H1 (cell line): ENCODE data around the gene ZNF581. TPM values are rescaled to one million over a fixed set of nuclear protein-coding genes. Genes with fewer than 3 reads are reported as not detected.

Experiments used
- EGR1 ChIP-seq: IDR thresholded peaks from 2 replicates; pipeline ENCODE4 v1.6.1; 2011; ENCODE audit warnings: low read depth, low read length, borderline replicate concordance
- GABPA ChIP-seq: IDR thresholded peaks from 2 replicates; pipeline ENCODE4 v1.6.1; 2011; ENCODE audit warnings: mild to moderate bottlenecking, low read length, moderate library complexity, borderline replicate concordance; ENCODE audit not compliant: insufficient read depth
- NRF1 ChIP-seq: IDR thresholded peaks from 2 replicates; pipeline ENCODE4 v1.6.1; 2011; ENCODE audit warnings: mild to moderate bottlenecking, low read depth, low read length, improper control_type of control experiment
- SP4 ChIP-seq: IDR thresholded peaks from 2 replicates; pipeline ENCODE4 v1.6.1; 2012; ENCODE audit warnings: low read length, inconsistent platforms
- TAF1 ChIP-seq: IDR thresholded peaks from 2 replicates; pipeline ENCODE4 v1.6.1; 2011; ENCODE audit warnings: mild to moderate bottlenecking, low read depth, low read length
- TEAD4 ChIP-seq: IDR thresholded peaks from 2 replicates; pipeline ENCODE4 v1.6.1; 2012; ENCODE audit warnings: low read depth, low read length, inconsistent platforms, mixed read lengths
- polyA plus RNA-seq, 7 experiments: library from polyadenylated mRNA; depleted of rRNA in 3 of 7; stranded (reverse) in 5 of 7; unstranded in 2 of 7; fragments of >200 nt in 5 of 7; fragments of 200-250 nt in 2 of 7; gene quantifications; 1 replicate in 5 of 7; 2 replicates in 1 of 7; 4 replicates in 1 of 7; pipeline versions ENCODE4 v1.2.1 to v1.2.3, GENCODE V29; 2011 to 2013; ENCODE audit warnings: missing spikeins in 2 of 7, mixed read lengths in 2 of 7
- total RNA-seq: library from RNA; stranded (reverse); fragmentation: NEBNext Ultra II Directional; extraction: Animal tissue kit (Norgen Biotek cat#: 25700); gene quantifications from 2 replicates; pipeline ENCODE4 v1.2.1, GENCODE V29; 2021
- TF ChIP-seq, protein P1 (sequence below): fragments of 300-600 bp; sonication (generic); IDR thresholded peaks from 2 replicates; pipeline ENCODE4 v1.7.1; 2012; ENCODE audit warnings: low read length, moderate library complexity, mild to moderate bottlenecking, inconsistent platforms; ENCODE audit not compliant: insufficient replicate concordance

ZNF581 gene
- total and polyA plus RNA-seq, 2 of the 8 experiments (the other 6 are each of a cell fraction or from before 2014, with no cell fraction given) = 73.0 to 76.1 TPM

GRCh38 chr19:55622242-55622969, 21.0 kb upstream of the ZNF581 start (continued):
- TF ChIP-seq, protein P1, sequence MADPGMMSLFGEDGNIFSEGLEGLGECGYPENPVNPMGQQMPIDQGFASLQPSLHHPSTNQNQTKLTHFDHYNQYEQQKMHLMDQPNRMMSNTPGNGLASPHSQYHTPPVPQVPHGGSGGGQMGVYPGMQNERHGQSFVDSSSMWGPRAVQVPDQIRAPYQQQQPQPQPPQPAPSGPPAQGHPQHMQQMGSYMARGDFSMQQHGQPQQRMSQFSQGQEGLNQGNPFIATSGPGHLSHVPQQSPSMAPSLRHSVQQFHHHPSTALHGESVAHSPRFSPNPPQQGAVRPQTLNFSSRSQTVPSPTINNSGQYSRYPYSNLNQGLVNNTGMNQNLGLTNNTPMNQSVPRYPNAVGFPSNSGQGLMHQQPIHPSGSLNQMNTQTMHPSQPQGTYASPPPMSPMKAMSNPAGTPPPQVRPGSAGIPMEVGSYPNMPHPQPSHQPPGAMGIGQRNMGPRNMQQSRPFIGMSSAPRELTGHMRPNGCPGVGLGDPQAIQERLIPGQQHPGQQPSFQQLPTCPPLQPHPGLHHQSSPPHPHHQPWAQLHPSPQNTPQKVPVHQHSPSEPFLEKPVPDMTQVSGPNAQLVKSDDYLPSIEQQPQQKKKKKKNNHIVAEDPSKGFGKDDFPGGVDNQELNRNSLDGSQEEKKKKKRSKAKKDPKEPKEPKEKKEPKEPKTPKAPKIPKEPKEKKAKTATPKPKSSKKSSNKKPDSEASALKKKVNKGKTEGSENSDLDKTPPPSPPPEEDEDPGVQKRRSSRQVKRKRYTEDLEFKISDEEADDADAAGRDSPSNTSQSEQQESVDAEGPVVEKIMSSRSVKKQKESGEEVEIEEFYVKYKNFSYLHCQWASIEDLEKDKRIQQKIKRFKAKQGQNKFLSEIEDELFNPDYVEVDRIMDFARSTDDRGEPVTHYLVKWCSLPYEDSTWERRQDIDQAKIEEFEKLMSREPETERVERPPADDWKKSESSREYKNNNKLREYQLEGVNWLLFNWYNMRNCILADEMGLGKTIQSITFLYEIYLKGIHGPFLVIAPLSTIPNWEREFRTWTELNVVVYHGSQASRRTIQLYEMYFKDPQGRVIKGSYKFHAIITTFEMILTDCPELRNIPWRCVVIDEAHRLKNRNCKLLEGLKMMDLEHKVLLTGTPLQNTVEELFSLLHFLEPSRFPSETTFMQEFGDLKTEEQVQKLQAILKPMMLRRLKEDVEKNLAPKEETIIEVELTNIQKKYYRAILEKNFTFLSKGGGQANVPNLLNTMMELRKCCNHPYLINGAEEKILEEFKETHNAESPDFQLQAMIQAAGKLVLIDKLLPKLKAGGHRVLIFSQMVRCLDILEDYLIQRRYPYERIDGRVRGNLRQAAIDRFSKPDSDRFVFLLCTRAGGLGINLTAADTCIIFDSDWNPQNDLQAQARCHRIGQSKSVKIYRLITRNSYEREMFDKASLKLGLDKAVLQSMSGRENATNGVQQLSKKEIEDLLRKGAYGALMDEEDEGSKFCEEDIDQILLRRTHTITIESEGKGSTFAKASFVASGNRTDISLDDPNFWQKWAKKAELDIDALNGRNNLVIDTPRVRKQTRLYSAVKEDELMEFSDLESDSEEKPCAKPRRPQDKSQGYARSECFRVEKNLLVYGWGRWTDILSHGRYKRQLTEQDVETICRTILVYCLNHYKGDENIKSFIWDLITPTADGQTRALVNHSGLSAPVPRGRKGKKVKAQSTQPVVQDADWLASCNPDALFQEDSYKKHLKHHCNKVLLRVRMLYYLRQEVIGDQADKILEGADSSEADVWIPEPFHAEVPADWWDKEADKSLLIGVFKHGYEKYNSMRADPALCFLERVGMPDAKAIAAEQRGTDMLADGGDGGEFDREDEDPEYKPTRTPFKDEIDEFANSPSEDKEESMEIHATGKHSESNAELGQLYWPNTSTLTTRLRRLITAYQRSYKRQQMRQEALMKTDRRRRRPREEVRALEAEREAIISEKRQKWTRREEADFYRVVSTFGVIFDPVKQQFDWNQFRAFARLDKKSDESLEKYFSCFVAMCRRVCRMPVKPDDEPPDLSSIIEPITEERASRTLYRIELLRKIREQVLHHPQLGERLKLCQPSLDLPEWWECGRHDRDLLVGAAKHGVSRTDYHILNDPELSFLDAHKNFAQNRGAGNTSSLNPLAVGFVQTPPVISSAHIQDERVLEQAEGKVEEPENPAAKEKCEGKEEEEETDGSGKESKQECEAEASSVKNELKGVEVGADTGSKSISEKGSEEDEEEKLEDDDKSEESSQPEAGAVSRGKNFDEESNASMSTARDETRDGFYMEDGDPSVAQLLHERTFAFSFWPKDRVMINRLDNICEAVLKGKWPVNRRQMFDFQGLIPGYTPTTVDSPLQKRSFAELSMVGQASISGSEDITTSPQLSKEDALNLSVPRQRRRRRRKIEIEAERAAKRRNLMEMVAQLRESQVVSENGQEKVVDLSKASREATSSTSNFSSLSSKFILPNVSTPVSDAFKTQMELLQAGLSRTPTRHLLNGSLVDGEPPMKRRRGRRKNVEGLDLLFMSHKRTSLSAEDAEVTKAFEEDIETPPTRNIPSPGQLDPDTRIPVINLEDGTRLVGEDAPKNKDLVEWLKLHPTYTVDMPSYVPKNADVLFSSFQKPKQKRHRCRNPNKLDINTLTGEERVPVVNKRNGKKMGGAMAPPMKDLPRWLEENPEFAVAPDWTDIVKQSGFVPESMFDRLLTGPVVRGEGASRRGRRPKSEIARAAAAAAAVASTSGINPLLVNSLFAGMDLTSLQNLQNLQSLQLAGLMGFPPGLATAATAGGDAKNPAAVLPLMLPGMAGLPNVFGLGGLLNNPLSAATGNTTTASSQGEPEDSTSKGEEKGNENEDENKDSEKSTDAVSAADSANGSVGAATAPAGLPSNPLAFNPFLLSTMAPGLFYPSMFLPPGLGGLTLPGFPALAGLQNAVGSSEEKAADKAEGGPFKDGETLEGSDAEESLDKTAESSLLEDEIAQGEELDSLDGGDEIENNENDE = no peak
- TF ChIP-seq TAF1 (no peak), TEAD4 (no peak), GABPA (no peak), NRF1 (no peak), EGR1 (no peak), SP4 (no peak)
